Activated CD8-positive, alpha-beta memory T cell treated with anti-CD3 and anti-CD28 coated beads for 1 hour (primary cell): ENCODE data around the gene MKNK2.
"Not testable (repeated sequence)": the region's sequence is repeated elsewhere in the genome, so short reads cannot be mapped to it uniquely, and the experiment has no call there.

ENCODE experiments used
- DNase-seq, 2 donors: peaks; one replicate each; pipeline ENCODE4 v3.0.0-alpha.2; 2020; ENCODE audit warnings: low read depth in 1 of 2; ENCODE audit errors: extremely low read depth in 1 of 2

MKNK2 gene

GRCh38 chr19:2050991-2051772, at the start of gene MKNK2:
MKNK2 (minus strand) TSS chr19:2051244; CDS start chr19:2050851, 393 bp downstream.
- peak; percentile 87 to 98 for DNase-seq

- DNase-seq = no peak
Measured at GRCh38 chr19:2100719-2101061, 49.6 kb upstream of the MKNK2 start.

- no peak for DNase-seq
Measured at GRCh38 chr19:2099937-2100718, 49.1 kb upstream of the MKNK2 start.

GRCh38 chr19:2099054-2099501, 48.0 kb upstream of the MKNK2 start:
- DNase-seq = no peak

GRCh38 chr19:2097886-2098327, 46.9 kb upstream of the MKNK2 start:
- DNase-seq = no peak

GRCh38 chr19:2097203-2097885, 46.3 kb upstream of the MKNK2 start:
- no peak for DNase-seq

- DNase-seq = peak; percentile 99 to 100
Measured at GRCh38 chr19:2096480-2097202, 45.6 kb upstream of the MKNK2 start, which contains the start of gene IZUMO4. IZUMO4 (plus strand) TSS chr19:2096915; CDS start chr19:2096946, 31 bp downstream.

GRCh38 chr19:2096034-2096479, 45.0 kb upstream of the MKNK2 start, which contains the start of gene MOB3A:
MOB3A (minus strand) TSS chr19:2096326; CDS start chr19:2078560, 17,766 bp downstream.
- peak; percentile 62 to 77 for DNase-seq

GRCh38 chr19:2091926-2092525, 41.0 kb upstream of the MKNK2 start:
- DNase-seq = not testable (repeated sequence)

GRCh38 chr19:2089727-2090053, 38.6 kb upstream of the MKNK2 start:
- DNase-seq = no peak

GRCh38 chr19:2089001-2089711, 38.1 kb upstream of the MKNK2 start:
- DNase-seq = no peak

GRCh38 chr19:2087621-2088100, 36.6 kb upstream of the MKNK2 start:
- no peak for DNase-seq

GRCh38 chr19:2086695-2087620, 35.9 kb upstream of the MKNK2 start:
- DNase-seq = not testable (repeated sequence)

- peak; percentile 86 for DNase-seq
Measured at GRCh38 chr19:2084993-2085720, 34.1 kb upstream of the MKNK2 start.

- peak in 1 of 2 donors; percentile 52 for DNase-seq
Measured at GRCh38 chr19:2083174-2083854, 32.3 kb upstream of the MKNK2 start.

GRCh38 chr19:2081873-2082810, 31.1 kb upstream of the MKNK2 start:
- DNase-seq = no peak
